ENCODE data around the gene TMTC2. TPM values are rescaled to one million over a fixed set of nuclear protein-coding genes. Genes with fewer than 3 reads are reported as not detected.

The TMTC2 gene
- total RNA-seq, 1 donor from 2014 or later: 7.6 TPM

DNA sequence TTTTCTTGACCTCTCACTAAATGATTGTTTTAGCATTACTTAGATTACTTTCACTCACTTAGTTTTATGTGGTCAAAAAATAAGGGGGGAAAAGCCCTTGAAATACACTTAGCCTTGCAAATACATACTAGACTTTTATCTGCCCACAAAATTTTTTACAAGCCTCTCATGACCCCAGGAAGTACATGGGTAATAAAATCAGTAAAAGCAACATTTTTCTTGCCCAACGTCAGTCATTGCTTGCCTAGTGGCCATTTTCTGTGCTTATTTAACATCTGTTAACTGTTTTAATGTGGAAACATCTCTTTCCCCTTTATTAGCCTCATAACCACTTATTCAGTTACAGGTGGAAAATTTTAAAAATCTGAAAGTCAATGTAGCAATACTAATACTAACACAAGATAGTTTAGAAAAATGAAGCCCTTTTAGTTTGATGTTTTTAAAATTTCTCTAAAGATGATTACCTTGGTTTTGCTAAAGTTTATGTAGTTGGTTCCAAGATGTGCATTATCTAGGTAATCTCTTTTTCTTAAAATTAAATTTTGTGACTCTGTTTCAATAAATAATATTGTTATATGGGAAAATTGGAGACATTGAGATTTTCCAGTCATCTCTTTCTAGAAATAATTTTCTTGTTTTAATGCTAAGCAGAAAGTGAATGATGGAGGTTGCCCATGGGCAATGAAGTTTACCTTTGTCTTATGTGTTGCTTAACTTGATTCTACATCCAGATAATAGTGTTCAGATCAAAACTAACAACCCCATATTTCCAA lies 175.5 kb downstream of the TMTC2 start:
- TF ChIP-seq, protein P1, sequence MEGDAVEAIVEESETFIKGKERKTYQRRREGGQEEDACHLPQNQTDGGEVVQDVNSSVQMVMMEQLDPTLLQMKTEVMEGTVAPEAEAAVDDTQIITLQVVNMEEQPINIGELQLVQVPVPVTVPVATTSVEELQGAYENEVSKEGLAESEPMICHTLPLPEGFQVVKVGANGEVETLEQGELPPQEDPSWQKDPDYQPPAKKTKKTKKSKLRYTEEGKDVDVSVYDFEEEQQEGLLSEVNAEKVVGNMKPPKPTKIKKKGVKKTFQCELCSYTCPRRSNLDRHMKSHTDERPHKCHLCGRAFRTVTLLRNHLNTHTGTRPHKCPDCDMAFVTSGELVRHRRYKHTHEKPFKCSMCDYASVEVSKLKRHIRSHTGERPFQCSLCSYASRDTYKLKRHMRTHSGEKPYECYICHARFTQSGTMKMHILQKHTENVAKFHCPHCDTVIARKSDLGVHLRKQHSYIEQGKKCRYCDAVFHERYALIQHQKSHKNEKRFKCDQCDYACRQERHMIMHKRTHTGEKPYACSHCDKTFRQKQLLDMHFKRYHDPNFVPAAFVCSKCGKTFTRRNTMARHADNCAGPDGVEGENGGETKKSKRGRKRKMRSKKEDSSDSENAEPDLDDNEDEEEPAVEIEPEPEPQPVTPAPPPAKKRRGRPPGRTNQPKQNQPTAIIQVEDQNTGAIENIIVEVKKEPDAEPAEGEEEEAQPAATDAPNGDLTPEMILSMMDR (IDR thresholded peaks at IDR 0.05; ENCODE audit: insufficient read depth, low read length, poor library complexity, severe bottlenecking): no peak
- Histone ChIP-seq H3K36me3 (ENCODE audit: control insufficient read depth, insufficient read depth, low read length) (no peaks in the 10 kb centered on the region), H3K27me3 (ENCODE audit: control insufficient read depth, insufficient read depth, low read length) (no peaks in the 10 kb centered on the region), H3K4me3 (ENCODE audit: low read depth, low read length) (no peak overlapping the region)
- DNase-seq (ENCODE audit: low read depth): no peak

DNA sequence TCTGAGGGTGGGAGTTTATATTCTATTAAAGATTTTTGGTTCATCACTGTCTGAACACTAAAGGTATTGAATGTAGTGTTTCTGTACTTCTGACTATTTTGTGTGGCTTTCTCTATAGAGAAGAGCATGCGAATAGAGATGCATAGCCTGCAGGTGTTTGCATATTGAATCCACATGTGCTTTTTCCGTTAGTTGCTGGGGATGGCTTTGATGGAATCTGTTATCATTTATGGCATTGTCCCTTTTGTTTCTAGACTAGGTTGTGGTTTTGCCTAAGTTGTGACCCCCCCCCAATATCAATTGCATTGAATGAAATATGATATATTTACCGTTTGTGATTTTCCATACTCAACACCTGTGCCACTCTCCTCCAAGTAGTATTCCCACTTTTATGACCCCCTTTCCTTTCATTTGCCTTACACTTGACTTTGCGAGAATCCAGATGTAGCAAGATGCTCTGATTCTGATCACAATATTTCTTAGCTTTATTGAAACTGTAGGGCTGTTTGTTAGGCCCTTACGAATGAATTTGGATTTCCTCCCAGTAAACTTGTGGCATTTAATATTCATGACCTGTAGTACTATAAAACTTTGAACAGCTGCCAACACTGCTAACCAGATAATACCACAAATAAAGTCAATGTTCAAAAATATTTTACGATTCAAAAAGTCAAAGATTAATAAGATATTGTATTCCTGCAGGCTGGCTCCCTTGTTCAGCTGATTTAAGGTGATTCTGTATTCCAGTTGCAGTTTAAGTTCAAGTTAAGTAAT lies 176.4 kb downstream of the TMTC2 start:
- Histone ChIP-seq H3K27me3 (ENCODE audit: control insufficient read depth, insufficient read depth, low read length) (no peaks in the 10 kb centered on the region), H3K36me3 (ENCODE audit: control insufficient read depth, insufficient read depth, low read length) (no peaks in the 10 kb centered on the region), H3K4me3 (ENCODE audit: low read depth, low read length) (no peak overlapping the region)
- no peak for DNase-seq (ENCODE audit: low read depth)
- TF ChIP-seq, protein P1 (IDR thresholded peaks at IDR 0.05; ENCODE audit: insufficient read depth, low read length, poor library complexity, severe bottlenecking): no peak

DNA sequence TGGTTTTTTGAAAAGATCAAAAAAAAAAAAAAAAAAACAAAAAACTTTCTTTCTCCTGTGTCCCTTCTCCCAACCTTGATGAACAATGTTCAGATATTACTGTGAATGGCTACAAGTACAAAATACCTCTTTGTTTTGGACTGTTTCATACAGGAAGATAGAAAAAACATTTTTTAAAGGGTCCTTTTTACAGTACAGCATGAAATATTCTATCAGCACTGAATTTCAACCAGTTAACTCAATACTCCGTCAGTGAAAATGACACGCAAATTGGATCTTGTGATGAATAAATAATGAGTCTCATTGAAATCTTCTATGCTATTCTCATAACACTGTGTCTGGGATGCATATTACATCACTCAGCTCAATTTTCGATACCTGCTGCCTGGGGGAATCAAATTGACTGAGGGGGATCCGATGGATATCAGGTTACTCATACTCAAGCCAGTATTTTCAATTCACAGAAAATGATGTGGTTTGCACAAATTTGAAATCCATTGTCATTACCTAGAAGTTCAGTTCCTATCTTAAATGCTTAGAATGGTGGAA lies 179.6 kb downstream of the TMTC2 start:
- no peaks in the 10 kb centered on the region for H3K36me3 ChIP-seq (ENCODE audit: control insufficient read depth, insufficient read depth, low read length)
- DNase-seq (ENCODE audit: low read depth): no peak
- TF ChIP-seq, protein P1 (IDR thresholded peaks at IDR 0.05; ENCODE audit: insufficient read depth, low read length, poor library complexity, severe bottlenecking): no peak

DNA sequence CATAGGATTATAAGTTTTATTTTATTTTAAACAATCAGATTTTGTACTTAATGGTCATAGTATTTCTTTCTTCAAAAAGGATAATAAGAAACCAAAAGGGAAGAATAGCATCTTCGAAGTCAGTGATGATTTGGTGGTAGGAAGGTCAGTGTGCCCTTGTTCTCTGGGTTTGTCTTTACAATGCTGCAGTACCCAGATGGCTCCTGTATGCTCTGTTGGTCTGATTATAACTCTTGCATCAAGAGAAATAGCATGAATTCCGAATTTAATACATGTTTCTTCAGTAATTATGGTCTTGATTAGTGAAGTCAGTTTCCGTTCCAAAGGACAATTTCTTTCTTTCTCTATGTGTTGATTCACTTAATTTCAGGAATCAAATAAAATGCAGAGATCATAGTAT lies 180.2 kb downstream of the TMTC2 start:
- Histone ChIP-seq H3K27me3 (ENCODE audit: control insufficient read depth, insufficient read depth, low read length) (no peaks in the 10 kb centered on the region), H3K36me3 (ENCODE audit: control insufficient read depth, insufficient read depth, low read length) (no peaks in the 10 kb centered on the region), H3K4me3 (ENCODE audit: low read depth, low read length) (no peak overlapping the region)
- DNase-seq (ENCODE audit: low read depth): no peak
- TF ChIP-seq, protein P1 (IDR thresholded peaks at IDR 0.05; ENCODE audit: insufficient read depth, low read length, poor library complexity, severe bottlenecking): no peak

More for the DNA sequence above, 179.6 kb downstream of the TMTC2 start:
- Histone ChIP-seq H3K27me3 (ENCODE audit: control insufficient read depth, insufficient read depth, low read length) (no peaks in the 10 kb centered on the region), H3K4me3 (ENCODE audit: low read depth, low read length) (no peak overlapping the region)

DNA sequence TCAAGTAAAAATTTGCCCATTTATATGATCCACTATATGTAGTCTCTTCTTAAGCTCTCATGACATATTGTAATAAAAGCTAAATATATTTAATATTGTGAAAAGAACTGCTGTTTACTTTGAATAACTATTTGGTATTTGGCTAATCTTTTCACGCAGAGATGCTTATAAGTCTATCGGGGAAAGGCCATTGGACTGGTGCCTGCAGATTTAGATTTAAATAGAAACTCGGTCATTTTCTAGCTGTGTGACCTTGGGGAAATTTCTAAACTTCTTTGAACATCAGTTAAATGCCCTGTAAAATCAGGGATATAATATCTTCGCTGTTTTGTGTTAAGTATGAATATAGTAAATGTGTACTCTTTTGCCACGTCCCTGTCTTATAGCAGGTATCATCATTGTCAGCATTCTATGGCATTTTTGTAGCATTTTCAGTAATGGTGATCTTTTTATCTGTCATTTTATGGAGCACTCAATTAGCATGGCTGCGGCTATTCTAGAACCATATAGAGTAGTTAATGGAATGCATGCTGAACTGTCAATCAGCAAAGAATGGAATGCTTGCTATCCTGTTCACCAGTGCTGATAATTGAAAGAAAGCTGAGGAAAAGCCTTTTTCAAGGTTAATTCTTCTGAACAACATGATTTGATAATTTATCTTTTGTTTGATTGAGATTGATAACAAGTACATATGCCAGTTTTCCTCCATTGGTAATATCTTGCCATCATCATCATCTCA lies 181.2 kb downstream of the TMTC2 start:
- Histone ChIP-seq H3K36me3 (ENCODE audit: control insufficient read depth, insufficient read depth, low read length) (no peaks in the 10 kb centered on the region), H3K27me3 (ENCODE audit: control insufficient read depth, insufficient read depth, low read length) (no peaks in the 10 kb centered on the region), H3K4me3 (ENCODE audit: low read depth, low read length) (no peak overlapping the region)
- no peak for DNase-seq (ENCODE audit: low read depth)
- TF ChIP-seq, protein P1 (IDR thresholded peaks at IDR 0.05; ENCODE audit: insufficient read depth, low read length, poor library complexity, severe bottlenecking): no peak

Data from kidney epithelial cell (primary cell).